GM12878 (cell line): ENCODE measurements around the gene ETF1. TPM values are rescaled to one million over a fixed set of nuclear protein-coding genes. Genes with fewer than 3 reads are reported as not detected.

ENCODE experiments used
- BCLAF1 ChIP-seq: fragments of 450-650 bp; IDR thresholded peaks from 2 replicates; pipeline ENCODE4 v1.6.1; 2017; ENCODE audit warnings: antibody characterized with exemption, mild to moderate bottlenecking, moderate library complexity
- MLLT1 ChIP-seq: fragments of 450-650 bp; IDR thresholded peaks from 2 replicates; pipeline ENCODE4 v1.6.1; 2016; ENCODE audit warnings: mild to moderate bottlenecking
- NBN ChIP-seq: fragments of 450-650 bp; IDR thresholded peaks from 2 replicates; pipeline ENCODE4 v1.6.1; 2016
- PKNOX1 ChIP-seq: fragments of 450-650 bp; IDR thresholded peaks from 2 replicates; pipeline ENCODE4 v1.6.1; 2016; ENCODE audit warnings: mild to moderate bottlenecking
- ZNF274 ChIP-seq: IDR thresholded peaks from one replicate; pipeline ENCODE4 v1.8.0; 2011; ENCODE audit not compliant: insufficient read length, insufficient read depth
- polyA plus RNA-seq, 11 experiments: library from polyadenylated mRNA; depleted of rRNA in 4 of 11; unstranded in 6 of 11; stranded (reverse) in 5 of 11; fragments of >200 nt; fragmentation: Nextera tagmentation in 4 of 11; fragmentation: Illumina TruSeq in 1 of 11; extraction: Ambion mirVana in 4 of 11; extraction: Trizol in 1 of 11; gene quantifications; 1 replicate in 1 of 11; 2 replicates in 10 of 11; pipeline versions ENCODE4 v1.2.1 to v1.2.3, GENCODE V29; 2011 to 2016; ENCODE audit warnings: inconsistent platforms in 2 of 11, missing spikeins in 2 of 11, low read depth in 1 of 11
- total RNA-seq, 4 experiments: library from RNA; depleted of rRNA in 3 of 4; stranded (reverse); fragments of >200 nt in 3 of 4; fragmentation: Illumina TruSeq in 1 of 4; extraction: Trizol in 1 of 4; gene quantifications; 2 replicates each; pipeline versions ENCODE4 v1.2.1 to v1.2.3, GENCODE V29; 2013 to 2021

ETF1 gene
- total and polyA plus RNA-seq, 10 of the 15 experiments (the other 5 are each of a cell fraction or from before 2014, with no cell fraction given) = 29.8 to 145 (median 108) TPM

- no peak for TF ChIP-seq BCLAF1
- peak; percentile 53 for TF ChIP-seq MLLT1
- no peak for TF ChIP-seq ZNF274
- TF ChIP-seq NBN = no peak
- no peak for TF ChIP-seq PKNOX1
Measured at GRCh38 chr5:138544181-138545134, 1.4 kb upstream of the ETF1 start (continued).
